ENCODE measurements around the gene RINL.
A peak's percentile ranks its signal among the peaks of the same experiment; 100 is the strongest.
"Not testable (repeated sequence)": the region's sequence is repeated elsewhere in the genome, so short reads cannot be mapped to it uniquely, and the experiment has no call there.

Gene RINL

DNA sequence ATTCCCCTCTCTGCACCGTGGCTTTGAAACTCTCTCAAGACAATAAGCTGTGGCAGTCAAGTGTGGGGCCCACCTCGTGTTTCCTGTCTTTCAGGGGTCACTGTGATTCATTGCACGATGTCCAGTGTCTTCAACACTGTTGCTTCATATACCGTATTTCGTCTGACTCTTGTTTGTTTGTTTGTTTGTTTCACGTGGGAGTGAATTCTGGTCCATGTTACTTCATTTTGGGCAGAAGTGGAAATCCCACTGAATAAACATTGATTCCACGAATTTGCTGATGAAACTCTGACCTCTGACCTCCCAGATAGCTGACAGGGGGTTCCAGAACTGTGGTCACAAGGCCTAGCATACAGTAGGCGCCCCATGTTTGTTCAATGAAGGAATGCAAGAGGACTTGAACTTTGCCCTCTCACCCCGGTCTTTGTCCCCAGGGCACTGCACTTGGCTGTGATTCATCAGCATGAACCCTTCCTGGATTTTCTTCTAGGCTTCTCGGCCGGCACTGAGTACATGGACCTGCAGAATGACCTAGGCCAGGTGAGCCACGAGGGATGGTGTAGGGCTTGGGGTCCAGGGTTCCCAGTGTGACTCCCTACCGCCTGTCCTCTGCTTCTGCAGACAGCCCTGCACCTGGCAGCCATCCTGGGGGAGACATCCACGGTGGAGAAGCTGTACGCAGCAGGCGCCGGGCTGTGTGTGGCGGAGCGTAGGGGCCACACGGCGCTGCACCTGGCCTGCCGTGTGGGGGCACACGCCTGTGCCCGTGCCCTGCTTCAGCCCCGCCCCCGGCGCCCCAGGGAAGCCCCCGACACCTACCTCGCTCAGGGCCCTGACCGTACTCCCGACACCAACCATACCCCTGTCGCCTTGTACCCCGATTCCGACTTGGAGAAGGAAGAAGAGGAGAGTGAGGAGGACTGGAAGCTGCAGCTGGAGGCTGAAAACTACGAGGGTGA, 26.8 kb upstream of the RINL start:
- DNase-seq: no peak

DNA sequence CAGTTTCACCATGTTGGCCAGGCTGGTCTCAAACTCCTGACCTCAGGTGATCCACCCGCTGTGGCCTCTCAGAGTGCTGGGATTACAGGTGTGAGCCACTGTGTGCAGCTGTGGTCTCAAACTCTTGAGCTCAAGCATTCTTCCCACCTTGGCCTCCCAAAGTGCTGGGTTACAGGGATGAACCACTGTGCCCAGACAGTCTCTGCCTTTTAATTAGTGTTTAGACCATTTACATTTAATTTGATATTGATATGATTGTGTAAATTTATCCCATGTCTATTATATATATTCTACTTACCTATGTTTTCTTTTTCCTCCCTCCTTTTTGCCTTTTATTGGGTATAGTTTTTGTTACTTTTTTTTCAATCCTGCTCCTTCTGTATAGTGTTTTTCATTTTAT, 23.6 kb upstream of the RINL start:
- DNase-seq: no peak

DNA sequence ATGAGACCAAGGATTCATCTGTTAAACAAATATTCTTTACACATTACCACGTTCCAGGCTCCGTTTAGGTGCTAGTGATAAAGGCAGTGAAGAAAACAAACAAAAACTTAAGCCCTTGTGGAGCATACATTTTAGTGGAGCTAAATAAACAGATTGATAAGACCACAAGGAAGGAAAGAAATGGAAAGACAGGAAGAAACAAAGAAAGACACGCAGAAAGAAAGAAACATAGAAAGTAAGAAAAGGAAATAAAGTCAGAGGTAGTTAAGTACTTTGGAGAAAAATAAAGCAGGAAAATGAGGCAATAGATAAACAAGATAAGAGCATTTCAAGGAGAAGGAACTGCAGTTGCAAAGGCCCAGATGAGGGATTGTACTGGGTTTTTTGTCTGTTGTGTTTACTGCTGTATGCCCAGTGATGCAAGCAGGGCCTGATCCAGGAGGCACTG, 22.7 kb upstream of the RINL start:
- DNase-seq: no peak

DNA sequence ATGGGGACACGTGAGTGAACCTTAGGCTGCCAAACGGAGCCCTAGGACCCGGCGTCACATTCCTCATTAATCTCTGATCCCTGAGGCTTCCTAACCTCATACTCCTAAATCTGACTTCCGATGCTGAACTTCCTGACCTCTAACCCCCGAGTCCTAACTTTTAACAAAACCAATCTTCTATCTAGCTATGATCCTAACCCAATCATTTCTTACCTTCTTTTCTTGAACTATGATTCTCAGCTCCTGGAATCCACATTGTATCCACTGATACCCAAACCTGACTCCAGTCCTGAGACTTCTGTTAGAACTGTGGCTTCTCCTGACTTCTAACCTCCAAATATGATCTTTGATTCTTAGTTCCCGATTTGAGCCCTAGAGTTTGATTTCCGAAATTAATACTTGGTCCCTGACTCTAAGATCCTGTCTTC, 22.1 kb upstream of the RINL start:
- DNase-seq: no peak

- DNase-seq: peak; percentile 100
These were observed 21.5 kb upstream of the RINL start, which contains the start of the genes NFKBIB and SIRT2 for GRCh38 chr19:38899447-38900201. NFKBIB (plus strand) TSS chr19:38899969; CDS start chr19:38900033, 64 bp downstream. SIRT2 (minus strand) TSS chr19:38899618; CDS start chr19:38899521, 97 bp downstream.

DNA sequence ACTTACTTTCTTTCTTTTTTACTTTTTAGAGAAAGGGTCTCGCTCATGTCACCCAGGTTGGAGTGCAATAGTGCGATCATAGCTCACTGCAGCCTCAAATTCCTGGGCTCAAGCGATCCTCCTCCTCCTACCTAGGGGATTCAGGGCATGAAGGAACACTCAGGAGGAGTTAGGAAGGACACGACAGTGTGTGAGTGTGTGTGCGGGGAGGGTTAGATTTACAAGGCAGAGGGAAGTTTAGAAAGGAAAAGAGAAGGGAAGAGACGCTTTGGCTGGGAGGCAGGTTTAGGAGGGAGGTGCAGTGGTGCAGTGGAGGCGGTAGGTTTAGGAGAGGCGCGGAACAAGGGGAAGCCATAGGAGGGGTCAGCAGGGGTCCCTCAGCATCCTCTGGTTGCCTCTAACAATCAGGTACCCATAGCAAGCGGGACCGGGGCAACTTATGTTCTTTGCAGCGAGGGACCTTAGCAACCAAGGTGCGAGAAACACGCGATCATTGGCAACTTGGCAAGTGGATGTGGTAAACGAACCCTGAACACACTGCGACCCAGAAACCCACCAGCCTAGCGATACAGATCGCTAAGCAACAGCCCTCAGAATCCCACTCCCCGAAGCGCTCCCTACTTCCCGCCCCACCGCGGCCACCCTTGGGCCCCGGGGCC, 20.8 kb upstream of the RINL start:
- DNase-seq: no peak

DNA sequence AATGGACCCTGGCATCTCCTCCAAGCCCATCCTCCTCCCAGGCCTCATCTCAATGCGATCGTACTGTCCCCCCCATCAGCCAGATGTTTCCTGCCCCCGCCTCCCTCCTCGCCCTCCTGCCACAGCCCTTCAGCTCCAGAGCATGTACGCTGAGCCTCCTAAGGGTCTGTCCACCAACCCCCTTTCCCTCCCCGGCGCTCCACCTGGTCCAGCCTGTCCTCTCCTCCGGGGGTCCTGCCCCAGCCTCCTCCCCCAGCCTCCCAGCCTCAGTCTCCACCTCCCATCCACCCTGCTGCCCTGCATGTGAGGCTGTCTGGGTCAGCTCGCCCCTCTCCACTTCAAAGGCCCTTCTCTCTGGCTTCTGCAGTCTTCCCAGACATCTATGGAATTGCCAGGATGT, 16.9 kb upstream of the RINL start:
- no peak for DNase-seq

GRCh38 chr19:38893341-38893771, 15.3 kb upstream of the RINL start:
- DNase-seq: no peak

DNA sequence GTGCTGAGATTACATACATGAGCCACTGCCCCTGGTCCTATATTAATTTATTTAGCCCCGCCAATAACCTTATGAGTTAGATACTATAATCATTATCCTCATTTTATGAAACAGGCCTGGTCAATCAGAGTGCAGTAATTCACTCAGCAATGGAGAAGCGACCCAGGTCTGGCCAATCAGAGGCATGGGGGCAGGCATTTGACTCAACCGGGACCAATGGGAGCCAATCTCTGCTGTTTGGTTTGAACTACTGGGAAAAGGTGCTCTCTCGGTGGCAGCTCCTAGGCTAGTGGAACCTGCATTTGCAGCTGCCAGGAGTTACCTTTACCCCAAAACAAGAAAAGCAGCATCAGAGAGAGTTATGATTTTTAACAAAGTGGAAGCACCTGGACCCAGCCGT, 14.8 kb upstream of the RINL start:
- no peak for DNase-seq

GRCh38 chr19:38891771-38892170, 13.7 kb upstream of the RINL start:
- DNase-seq: no peak

GRCh38 chr19:38890686-38891085, 12.6 kb upstream of the RINL start:
- no peak for DNase-seq

- no peak for DNase-seq
These were observed 11.7 kb upstream of the RINL start for GRCh38 chr19:38889803-38890202.

DNA sequence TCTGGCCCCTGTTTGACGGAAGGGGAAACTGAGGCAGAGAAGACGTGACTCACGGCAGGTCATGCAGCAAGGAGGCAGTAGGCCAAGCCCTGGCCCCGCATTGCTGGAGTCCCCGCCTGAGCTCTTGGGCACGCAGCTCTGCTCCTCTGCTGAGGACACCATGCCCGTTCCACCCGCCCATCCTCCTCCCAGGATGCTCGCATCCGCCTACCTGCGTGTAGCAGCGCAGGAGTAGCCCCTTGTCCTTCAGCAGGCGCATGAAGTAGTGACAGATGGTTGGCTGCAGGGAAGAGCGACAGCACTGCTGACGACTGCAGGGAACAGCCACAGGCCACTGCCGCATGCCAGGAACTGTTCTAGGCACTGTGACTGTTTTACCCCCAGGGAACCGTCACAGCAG, 10.8 kb upstream of the RINL start:
- DNase-seq: no peak

- DNase-seq: not testable (repeated sequence)
These were observed 6.6 kb upstream of the RINL start for GRCh38 chr19:38884691-38885090.

DNA sequence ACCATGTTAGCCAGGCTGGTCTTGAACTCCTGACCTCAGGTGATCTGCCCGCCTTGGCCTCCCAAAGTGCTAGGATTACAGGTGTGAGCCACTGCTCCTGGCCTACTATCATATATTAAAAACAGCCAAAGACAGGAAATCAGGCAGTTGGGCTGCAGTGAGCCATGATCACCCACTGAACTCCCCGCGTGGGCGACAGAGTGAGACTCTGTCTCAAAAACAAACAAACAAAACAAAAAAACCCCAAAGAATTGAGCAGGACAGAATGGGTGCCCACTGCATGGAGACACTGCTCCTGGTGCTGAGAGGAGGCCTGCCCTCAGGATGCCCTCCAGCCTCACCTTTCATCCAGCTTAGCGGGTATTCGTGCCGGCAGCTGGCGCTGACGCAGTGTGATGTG, 5.2 kb upstream of the RINL start:
- DNase-seq: no peak

DNA sequence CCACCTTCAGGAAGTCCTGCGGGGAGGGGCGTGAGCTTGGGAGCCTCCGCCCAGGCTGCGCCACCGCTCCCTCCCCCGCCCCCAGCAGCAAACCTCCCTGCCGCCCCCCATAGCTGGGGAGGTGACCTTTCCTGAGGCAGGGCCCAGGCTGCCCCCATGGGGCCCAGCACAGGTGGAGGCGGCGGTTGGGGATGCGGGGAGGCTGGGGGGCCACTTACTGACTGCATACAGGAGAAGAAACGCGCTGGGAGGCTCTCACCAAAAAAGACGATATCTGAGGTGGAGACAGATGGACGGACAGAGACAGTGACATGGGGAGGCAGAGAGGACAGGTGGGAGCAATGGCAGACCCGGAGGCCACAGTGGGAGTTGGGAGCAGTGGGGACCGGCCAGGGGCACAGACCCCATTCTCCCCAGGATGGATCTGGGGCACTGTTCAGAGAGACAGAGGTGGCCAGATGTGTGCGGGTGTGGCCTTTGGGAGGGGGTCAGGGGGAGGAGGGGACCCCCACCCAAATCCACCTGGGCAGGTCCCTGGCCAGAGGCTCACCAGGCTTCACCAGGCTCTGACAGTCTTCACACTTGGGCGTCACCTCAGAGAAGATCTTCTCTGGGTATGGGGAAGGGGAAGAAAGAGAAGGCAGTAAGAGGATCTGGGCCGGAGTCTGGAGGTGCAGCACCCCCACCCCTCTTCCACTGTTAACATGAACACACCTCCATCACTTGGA, 3.0 kb upstream of the RINL start:
- no peak for DNase-seq

DNA sequence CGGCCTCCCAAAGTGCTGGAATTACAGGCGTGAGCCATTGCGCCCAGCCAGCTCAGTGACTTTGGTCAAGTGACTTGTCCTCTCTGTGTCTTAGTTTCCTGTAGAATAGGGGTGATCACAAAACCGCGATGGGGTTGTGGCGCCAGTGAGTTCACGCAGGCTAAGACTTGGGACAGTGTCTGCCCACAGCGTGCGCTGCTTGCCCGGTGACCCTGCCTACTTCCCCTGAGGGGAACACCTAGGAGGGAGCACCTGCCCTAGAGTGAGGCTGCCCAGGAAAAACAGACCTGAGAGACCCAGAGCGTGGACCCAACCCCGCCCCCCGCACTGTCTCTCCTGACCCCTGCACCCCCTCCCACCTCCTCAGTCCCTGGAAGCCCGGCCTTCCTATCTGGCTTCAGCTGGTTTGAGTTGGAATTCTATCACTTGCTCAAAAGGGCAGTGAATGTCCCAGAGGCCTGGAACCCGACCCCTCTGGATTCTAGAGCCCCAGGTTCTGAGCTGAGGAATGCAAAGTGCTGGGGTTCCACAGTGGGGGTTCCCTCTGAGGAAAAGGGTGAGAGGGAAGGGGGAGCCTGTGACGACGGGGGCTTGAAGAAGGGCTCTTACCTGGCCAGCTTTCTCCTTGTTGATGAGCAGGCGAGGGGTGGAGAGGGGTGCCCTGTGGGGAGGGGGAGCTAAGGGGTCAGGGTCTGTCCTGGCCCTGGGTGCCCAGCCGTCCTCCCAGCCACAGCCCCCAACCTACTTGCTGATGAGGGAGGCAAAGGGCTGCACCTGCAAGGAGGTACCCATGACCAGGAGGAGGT, 2.2 kb upstream of the RINL start:
- no peak for DNase-seq

DNA sequence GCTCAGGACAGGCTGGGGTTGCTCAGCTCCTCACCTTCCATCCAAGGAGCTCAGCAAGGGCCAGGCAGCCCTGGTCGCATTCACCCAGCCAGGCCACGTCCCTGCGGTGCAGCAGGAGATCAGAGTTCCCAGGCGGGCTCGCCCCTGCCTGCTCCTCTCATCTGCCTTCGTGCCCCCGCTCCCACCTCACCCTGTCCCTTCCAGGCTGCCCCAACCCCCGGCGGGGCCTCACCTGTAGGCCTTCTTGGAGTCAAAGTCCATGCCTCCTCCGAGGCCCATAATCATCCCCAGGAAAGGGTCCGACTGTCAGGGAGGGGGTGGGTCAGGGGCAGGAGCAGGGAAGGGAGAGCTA, 1.3 kb upstream of the RINL start:
- no peak for DNase-seq

DNA sequence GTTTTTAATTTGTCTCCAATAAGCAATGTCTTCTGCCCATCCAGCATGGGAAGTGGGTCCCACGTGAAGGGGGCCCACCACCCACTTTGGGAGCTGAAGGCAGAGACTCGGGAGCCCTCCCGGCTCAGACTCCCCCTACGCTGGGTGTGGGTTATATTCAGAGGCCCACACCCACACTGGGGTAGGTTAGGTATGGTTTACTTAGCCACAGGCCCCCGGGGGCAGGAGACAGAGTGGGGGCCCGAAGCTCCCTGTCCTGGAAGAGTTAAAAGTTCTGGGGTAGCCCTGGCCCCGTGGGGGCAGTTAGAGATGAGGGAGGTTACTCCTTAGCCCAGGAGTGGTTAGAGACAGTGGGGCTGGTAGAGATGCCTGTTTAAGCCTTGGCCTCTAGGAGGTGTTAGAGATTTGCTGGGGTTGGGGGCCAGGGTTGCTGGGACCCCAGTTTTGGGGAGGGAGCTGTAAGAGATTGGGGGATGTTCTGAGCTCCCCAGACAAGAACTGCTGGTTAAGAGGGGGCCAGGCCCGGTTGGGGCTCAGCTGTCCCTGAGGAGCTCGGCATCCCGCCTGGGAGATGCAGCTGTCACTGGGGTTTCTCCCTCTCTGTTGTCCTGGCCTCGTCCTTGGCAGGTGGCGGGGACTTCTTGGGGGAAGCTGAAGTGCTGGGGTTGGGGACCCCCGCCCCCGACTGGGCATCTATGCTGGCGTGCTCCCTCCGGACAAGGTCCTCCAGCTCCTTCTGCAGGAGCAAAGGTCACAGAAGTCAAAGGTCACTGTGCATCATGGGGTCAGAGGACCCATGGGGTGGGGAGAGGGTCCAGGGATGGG, 712 bp upstream of the RINL start:
- DNase-seq: no peak

DNA sequence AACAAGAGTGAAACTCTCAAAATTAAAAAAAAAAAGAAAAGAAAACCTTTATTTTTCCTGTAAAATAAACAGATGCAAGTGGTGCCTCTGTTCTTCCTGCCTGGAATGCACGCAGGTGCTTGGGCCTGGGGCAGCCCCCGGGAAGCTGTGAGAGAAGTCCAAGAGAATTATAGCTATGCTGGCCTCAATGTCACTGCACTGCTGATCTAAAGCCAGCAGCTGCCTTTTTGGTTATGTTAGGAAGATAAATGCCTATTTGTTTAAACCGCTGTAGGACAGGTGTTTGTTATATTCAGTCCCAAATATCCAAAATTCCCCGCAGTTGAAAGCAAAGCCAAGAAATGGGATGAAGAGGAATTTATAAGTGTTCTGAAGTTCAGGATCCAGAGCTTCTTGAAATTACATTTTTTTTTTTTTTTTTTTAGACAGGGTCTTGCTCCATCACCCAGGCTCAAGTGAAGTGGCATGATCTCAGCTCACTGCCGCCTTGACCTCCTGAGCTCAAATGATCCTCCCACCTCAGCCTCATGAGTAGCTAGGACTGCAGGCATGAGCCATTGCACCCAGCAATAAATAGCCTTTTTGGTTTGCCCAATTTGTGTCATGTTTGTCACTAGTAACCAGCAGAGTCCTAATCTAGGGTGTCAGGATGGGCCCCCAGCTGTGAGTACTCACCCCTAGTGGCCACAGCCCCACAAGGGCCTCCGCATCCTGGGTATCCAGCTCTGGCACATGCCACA, 2.2 kb downstream of the RINL start:
- DNase-seq: no peak
